ENCODE data around the gene ZDHHC8. TPM values are rescaled to one million over a fixed set of nuclear protein-coding genes. Genes with fewer than 3 reads are reported as not detected.

ZDHHC8 gene
- total RNA-seq, 1 experiment from 2014 or later = 89.3 TPM

DNA sequence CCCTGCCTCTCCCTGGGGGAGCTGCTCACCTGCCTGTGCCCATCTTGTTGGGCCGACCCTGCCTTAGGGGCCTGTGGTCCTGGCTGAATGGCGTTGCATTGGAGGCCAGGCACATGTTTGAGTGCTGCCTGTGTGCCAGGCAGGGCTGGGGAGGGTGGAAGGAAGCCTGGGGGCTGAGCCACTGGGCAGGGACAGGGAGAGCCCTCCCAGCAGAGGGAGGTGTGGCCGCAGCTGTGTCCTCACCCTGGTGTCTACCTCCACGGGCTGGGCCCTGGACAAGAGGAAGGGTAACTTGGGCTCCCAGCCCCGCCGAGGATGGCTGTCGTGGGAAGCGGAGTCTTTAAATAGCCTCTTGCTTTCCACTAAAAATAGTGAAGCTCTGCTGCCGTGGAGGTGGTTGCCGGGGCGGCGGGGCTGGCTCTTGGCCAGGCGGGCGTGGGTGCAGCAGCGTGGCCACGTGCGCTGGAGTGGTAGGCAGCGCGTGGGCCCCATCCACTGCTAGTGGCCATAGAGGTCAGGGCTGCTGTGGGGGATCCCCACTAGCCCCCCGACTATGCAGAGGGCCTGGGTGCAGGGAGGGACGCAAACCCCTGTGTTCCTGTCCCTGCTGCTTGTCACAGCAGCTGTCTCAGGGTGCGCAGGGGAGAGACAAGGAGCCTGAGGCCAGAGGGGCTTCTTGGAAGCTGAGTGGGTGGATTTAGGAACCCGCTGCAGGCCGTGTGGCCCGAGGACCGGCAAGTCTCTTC, 6.2 kb downstream of the ZDHHC8 start:
- Histone ChIP-seq H3K9ac (ENCODE audit: low read length) (no peak overlapping the region), H3K36me3 (ENCODE audit: control insufficient read depth in 1 of 2, insufficient read depth in 2 of 2, low read length in 2 of 2) (peaks cover 5 to 12% of the 10 kb centered on the region in 2 experiments; a peak in 1 of 4 replicates), H3K27ac (ENCODE audit: low read depth, low read length) (no peak overlapping the region; the same call in 1 of the 2 replicates), H3K4me1 (ENCODE audit: control insufficient read depth in 1 of 2, insufficient read depth in 2 of 2, low read length in 2 of 2) (peaks cover 11 to 26% of the 10 kb centered on the region in 2 experiments; a peak in 3 of 4 replicates), H3K9me2 (ENCODE audit: insufficient read depth) (no peaks in the 10 kb centered on the region), H3K9me3 (ENCODE audit: control insufficient read depth in 1 of 2, insufficient read depth in 1 of 2, low read depth in 1 of 2, low read length in 2 of 2) (no peaks in the 10 kb centered on the region), H2AFZ (ENCODE audit: low read depth, low read length, poor library complexity, severe bottlenecking) (no peak overlapping the region), H3K4me3 (replicated peaks in 1 of 2; ENCODE audit: low read depth in 1 of 2, low read length in 2 of 2) (no peak overlapping the region), H3K4me2 (ENCODE audit: low read length) (no peak overlapping the region), H4K20me1 (ENCODE audit: insufficient read depth) (no peaks in the 10 kb centered on the region), H3K79me2 (ENCODE audit: insufficient read depth, low read length) (peaks cover 71% of the 10 kb centered on the region), H3K27me3 (ENCODE audit: insufficient read depth, low read length) (no peaks in the 10 kb centered on the region)
- RAD21 ChIA-PET (ENCODE audit: low non-redundant PET in 1 of 2, low total read pairs in 2 of 2, uncharacterized antibody in 2 of 2, unreplicated experiment in 2 of 2) = no interaction called here
- intact Hi-C loops (cut with micrococcal nuclease) = no loop called here
- BruUV-seq (replicated peaks) = no TSS peak
- no peak for DNase-seq (ENCODE audit: low read depth, low spot score)
- TF ChIP-seq, protein P1, sequence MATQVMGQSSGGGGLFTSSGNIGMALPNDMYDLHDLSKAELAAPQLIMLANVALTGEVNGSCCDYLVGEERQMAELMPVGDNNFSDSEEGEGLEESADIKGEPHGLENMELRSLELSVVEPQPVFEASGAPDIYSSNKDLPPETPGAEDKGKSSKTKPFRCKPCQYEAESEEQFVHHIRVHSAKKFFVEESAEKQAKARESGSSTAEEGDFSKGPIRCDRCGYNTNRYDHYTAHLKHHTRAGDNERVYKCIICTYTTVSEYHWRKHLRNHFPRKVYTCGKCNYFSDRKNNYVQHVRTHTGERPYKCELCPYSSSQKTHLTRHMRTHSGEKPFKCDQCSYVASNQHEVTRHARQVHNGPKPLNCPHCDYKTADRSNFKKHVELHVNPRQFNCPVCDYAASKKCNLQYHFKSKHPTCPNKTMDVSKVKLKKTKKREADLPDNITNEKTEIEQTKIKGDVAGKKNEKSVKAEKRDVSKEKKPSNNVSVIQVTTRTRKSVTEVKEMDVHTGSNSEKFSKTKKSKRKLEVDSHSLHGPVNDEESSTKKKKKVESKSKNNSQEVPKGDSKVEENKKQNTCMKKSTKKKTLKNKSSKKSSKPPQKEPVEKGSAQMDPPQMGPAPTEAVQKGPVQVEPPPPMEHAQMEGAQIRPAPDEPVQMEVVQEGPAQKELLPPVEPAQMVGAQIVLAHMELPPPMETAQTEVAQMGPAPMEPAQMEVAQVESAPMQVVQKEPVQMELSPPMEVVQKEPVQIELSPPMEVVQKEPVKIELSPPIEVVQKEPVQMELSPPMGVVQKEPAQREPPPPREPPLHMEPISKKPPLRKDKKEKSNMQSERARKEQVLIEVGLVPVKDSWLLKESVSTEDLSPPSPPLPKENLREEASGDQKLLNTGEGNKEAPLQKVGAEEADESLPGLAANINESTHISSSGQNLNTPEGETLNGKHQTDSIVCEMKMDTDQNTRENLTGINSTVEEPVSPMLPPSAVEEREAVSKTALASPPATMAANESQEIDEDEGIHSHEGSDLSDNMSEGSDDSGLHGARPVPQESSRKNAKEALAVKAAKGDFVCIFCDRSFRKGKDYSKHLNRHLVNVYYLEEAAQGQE (IDR thresholded peaks at IDR 0.05; ENCODE audit: low read depth) = no peak
- TF ChIP-seq RAD21 (IDR thresholded peaks at IDR 0.05; ENCODE audit: low read depth) (no peak), EZH2 (IDR thresholded peaks at IDR 0.05) (no peak), SIN3A (IDR thresholded peaks at IDR 0.05; ENCODE audit: low read depth) (no peak), JUND (IDR thresholded peaks at IDR 0.05) (no peak), ELF1 (IDR thresholded peaks at IDR 0.05; ENCODE audit: borderline replicate concordance, low read depth) (no peak), EGR1 (IDR thresholded peaks at IDR 0.05; ENCODE audit: low read depth) (no peak), POLR2A (IDR thresholded peaks at IDR 0.05; ENCODE audit: borderline replicate concordance, extremely low read depth, insufficient read depth, insufficient read length) (no peak), CEBPB (IDR thresholded peaks at IDR 0.05; ENCODE audit: low read depth) (no peak), FOSL1 (IDR thresholded peaks at IDR 0.05; ENCODE audit: low read depth) (no peak), YY1 (IDR thresholded peaks at IDR 0.05; ENCODE audit: extremely low read depth, insufficient replicate concordance, low read depth, low read length) (no peak), CBX3 (IDR thresholded peaks at IDR 0.05; ENCODE audit: low read depth) (no peak), EZH2phosphoT487 (IDR thresholded peaks at IDR 0.05; ENCODE audit: borderline replicate concordance) (no peak), SRF (IDR thresholded peaks at IDR 0.05; ENCODE audit: low read depth) (no peak), ZNF274 (IDR thresholded peaks at IDR 0.05; ENCODE audit: low read depth, low read length) (no peak), TCF7L2 (IDR thresholded peaks at IDR 0.05; ENCODE audit: borderline replicate concordance, extremely low read depth, insufficient read depth, insufficient read length) (no peak)
- TF ChIP-seq, protein P2, sequence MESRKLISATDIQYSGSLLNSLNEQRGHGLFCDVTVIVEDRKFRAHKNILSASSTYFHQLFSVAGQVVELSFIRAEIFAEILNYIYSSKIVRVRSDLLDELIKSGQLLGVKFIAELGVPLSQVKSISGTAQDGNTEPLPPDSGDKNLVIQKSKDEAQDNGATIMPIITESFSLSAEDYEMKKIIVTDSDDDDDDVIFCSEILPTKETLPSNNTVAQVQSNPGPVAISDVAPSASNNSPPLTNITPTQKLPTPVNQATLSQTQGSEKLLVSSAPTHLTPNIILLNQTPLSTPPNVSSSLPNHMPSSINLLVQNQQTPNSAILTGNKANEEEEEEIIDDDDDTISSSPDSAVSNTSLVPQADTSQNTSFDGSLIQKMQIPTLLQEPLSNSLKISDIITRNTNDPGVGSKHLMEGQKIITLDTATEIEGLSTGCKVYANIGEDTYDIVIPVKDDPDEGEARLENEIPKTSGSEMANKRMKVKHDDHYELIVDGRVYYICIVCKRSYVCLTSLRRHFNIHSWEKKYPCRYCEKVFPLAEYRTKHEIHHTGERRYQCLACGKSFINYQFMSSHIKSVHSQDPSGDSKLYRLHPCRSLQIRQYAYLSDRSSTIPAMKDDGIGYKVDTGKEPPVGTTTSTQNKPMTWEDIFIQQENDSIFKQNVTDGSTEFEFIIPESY (IDR thresholded peaks at IDR 0.05; ENCODE audit: extremely low read depth, insufficient replicate concordance, low read length) = no peak
- TF ChIP-seq, protein P3, sequence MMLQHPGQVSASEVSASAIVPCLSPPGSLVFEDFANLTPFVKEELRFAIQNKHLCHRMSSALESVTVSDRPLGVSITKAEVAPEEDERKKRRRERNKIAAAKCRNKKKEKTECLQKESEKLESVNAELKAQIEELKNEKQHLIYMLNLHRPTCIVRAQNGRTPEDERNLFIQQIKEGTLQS (IDR thresholded peaks at IDR 0.05) = no peak
- no peak for ATAC-seq
- CTCF ChIA-PET = no interaction called here
- POLR2A ChIA-PET = no interaction called here

Measured in HCT116 (cell line).